ENCODE results near the gene PTPRR.

- no peak for TF ChIP-seq ZBTB7A (IDR thresholded peaks at IDR 0.05; ENCODE audit: low read depth)
- no peak for TF ChIP-seq NFIC (IDR thresholded peaks at IDR 0.05)
- TF ChIP-seq RAD21 (IDR thresholded peaks at IDR 0.05; ENCODE audit: low read depth), result no peak
- TF ChIP-seq TAF1 (IDR thresholded peaks at IDR 0.05; ENCODE audit: low read depth), result no peak
- TF ChIP-seq CEBPB (IDR thresholded peaks at IDR 0.05), result no peak
- TF ChIP-seq, protein P1, sequence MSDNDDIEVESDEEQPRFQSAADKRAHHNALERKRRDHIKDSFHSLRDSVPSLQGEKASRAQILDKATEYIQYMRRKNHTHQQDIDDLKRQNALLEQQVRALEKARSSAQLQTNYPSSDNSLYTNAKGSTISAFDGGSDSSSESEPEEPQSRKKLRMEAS (IDR thresholded peaks at IDR 0.05), result no peak
These were observed 29.9 kb upstream of the PTPRR start for GRCh38 chr12:70950451-70950850.

Measured in Ishikawa (cell line).